A549 (cell line): ENCODE measurements around the gene GPSM3.

Source experiments
- EP300 ChIP-seq, 2 experiments: fragments of >200 bp; sonication (Bioruptor Twin); formaldehyde crosslinking; IDR thresholded peaks; 2 replicates in 1 of 2; 3 replicates in 1 of 2; pipeline ENCODE4 v1.6.1; 2016 to 2017
- KDM1A ChIP-seq: fragments of 200-600 bp; sonication (generic); IDR thresholded peaks from 2 replicates; pipeline ENCODE4 v1.6.1; 2016; ENCODE audit warnings: low read depth, mild to moderate bottlenecking
- MAFK ChIP-seq: fragments of 450-650 bp; IDR thresholded peaks from 2 replicates; pipeline ENCODE4 v1.6.1; 2014; ENCODE audit not compliant: partially characterized antibody
- NFE2L2 ChIP-seq: fragments of 150-350 bp; conservative IDR thresholded peaks from 2 replicates; pipeline ENCODE4 v1.6.1; 2014; ENCODE audit warnings: low read length
- POLR2A ChIP-seq: IDR thresholded peaks from 2 replicates; pipeline ENCODE4 v1.6.1; 2012; ENCODE audit warnings: mild to moderate bottlenecking, low read length
- RCOR1 ChIP-seq: fragments of 150-350 bp; IDR thresholded peaks from 2 replicates; pipeline ENCODE4 v1.6.1; 2014; ENCODE audit warnings: antibody characterized with exemption, low read length, low read depth
- TF ChIP-seq, protein P1 (sequence below): fragments of >200 bp; sonication (Bioruptor Twin); formaldehyde crosslinking; IDR thresholded peaks from 3 replicates; pipeline ENCODE4 v1.5.1; 2016
- TF ChIP-seq, protein P2 (sequence below): IDR thresholded peaks from 2 replicates; pipeline ENCODE4 v1.6.1; 2012

DNA sequence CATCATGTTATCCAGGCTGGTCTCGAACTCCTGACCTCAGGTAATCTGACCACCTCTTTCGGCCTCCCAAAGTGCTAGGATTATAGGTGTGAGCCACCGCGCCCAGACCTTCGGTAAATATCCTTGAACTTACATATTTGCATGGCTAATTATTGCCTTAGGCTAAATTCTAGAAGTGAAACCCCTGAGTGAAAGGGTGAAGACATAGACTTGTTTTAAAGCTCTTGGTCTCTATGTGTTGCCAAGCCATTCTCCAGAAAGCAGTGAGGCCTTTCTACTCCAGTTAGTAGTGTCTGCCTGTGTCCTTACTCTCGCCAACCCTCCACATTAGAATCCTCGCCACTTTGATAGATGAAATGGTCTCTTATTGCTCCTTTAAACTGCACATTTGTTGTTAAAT is 34.0 kb upstream of the GPSM3 start:
- TF ChIP-seq POLR2A = no peak
- TF ChIP-seq, protein P1, sequence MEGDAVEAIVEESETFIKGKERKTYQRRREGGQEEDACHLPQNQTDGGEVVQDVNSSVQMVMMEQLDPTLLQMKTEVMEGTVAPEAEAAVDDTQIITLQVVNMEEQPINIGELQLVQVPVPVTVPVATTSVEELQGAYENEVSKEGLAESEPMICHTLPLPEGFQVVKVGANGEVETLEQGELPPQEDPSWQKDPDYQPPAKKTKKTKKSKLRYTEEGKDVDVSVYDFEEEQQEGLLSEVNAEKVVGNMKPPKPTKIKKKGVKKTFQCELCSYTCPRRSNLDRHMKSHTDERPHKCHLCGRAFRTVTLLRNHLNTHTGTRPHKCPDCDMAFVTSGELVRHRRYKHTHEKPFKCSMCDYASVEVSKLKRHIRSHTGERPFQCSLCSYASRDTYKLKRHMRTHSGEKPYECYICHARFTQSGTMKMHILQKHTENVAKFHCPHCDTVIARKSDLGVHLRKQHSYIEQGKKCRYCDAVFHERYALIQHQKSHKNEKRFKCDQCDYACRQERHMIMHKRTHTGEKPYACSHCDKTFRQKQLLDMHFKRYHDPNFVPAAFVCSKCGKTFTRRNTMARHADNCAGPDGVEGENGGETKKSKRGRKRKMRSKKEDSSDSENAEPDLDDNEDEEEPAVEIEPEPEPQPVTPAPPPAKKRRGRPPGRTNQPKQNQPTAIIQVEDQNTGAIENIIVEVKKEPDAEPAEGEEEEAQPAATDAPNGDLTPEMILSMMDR = no peak
- no peak for TF ChIP-seq KDM1A
- TF ChIP-seq MAFK = no peak
- no peak for TF ChIP-seq EP300 (IDR thresholded peaks at IDR 0.05)
- no peak for TF ChIP-seq RCOR1
- TF ChIP-seq NFE2L2 = no peak
- TF ChIP-seq, protein P2, sequence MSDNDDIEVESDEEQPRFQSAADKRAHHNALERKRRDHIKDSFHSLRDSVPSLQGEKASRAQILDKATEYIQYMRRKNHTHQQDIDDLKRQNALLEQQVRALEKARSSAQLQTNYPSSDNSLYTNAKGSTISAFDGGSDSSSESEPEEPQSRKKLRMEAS = no peak
